Measurements from ENCODE around the gene ARHGEF19.

The ARHGEF19 gene

GRCh38 chr1:16244650-16245285 lies 32.3 kb upstream of the ARHGEF19 start:
- DNase-seq (ENCODE audit: low read depth in 2 of 2), result no peak

GRCh38 chr1:16243936-16244649 lies 31.6 kb upstream of the ARHGEF19 start:
- DNase-seq (ENCODE audit: low read depth in 2 of 2), result peak; percentile 45 to 56

- no peak for DNase-seq (ENCODE audit: low read depth in 2 of 2)
These were observed 30.8 kb upstream of the ARHGEF19 start for GRCh38 chr1:16243215-16243610.

- no peak for DNase-seq (ENCODE audit: low read depth in 2 of 2)
These were observed 30.2 kb upstream of the ARHGEF19 start for GRCh38 chr1:16242556-16243214.

GRCh38 chr1:16241221-16241708 lies 28.8 kb upstream of the ARHGEF19 start:
- no peak for DNase-seq (ENCODE audit: low read depth in 2 of 2)

GRCh38 chr1:16239972-16240491 lies 27.6 kb upstream of the ARHGEF19 start:
- no peak for DNase-seq (ENCODE audit: low read depth in 2 of 2)

GRCh38 chr1:16237343-16237830 lies 24.9 kb upstream of the ARHGEF19 start:
- no peak for DNase-seq (ENCODE audit: low read depth in 2 of 2)

- DNase-seq (ENCODE audit: low read depth in 2 of 2), result peak; percentile 93 to 95
These were observed 24.3 kb upstream of the ARHGEF19 start, which contains the start of gene CPLANE2 for GRCh38 chr1:16236511-16237342. Gene CPLANE2 (minus strand): TSS chr1:16237183. CDS start chr1:16236742, 441 bp downstream.

- DNase-seq (ENCODE audit: low read depth in 2 of 2), result peak in 1 of 2 donors; percentile 19
These were observed 23.6 kb upstream of the ARHGEF19 start for GRCh38 chr1:16235944-16236510.

GRCh38 chr1:16235347-16235746 lies 22.9 kb upstream of the ARHGEF19 start:
- DNase-seq (ENCODE audit: low read depth in 2 of 2), result no peak

- no peak for DNase-seq (ENCODE audit: low read depth in 2 of 2)
These were observed 21.0 kb upstream of the ARHGEF19 start for GRCh38 chr1:16233431-16233830.

GRCh38 chr1:16232316-16232710 lies 19.9 kb upstream of the ARHGEF19 start:
- DNase-seq (ENCODE audit: low read depth in 2 of 2), result no peak

- no peak for DNase-seq (ENCODE audit: low read depth in 2 of 2)
These were observed 19.2 kb upstream of the ARHGEF19 start for GRCh38 chr1:16231331-16232315.

GRCh38 chr1:16230744-16231143 lies 18.3 kb upstream of the ARHGEF19 start:
- DNase-seq (ENCODE audit: low read depth in 2 of 2), result no peak

- DNase-seq (ENCODE audit: low read depth in 2 of 2), result no peak
These were observed 17.7 kb upstream of the ARHGEF19 start for GRCh38 chr1:16229976-16230740.

- no peak for DNase-seq (ENCODE audit: low read depth in 2 of 2)
These were observed 14.2 kb upstream of the ARHGEF19 start for GRCh38 chr1:16226490-16227179.

GRCh38 chr1:16226129-16226489 lies 13.7 kb upstream of the ARHGEF19 start:
- no peak for DNase-seq (ENCODE audit: low read depth in 2 of 2)

- no peak for DNase-seq (ENCODE audit: low read depth in 2 of 2)
These were observed 12.0 kb upstream of the ARHGEF19 start for GRCh38 chr1:16224472-16224871.

Data from stimulated activated CD8-positive, alpha-beta memory T cell treated with anti-CD3 and anti-CD28 coated beads, Interleukin-7, amount 100 ng/mL, for 1 hour (primary cell).